T-helper 1 cell (primary cell): Measurements from ENCODE around the gene SMIM41.

Experiments
- DNase-seq, 5 donors: peaks; one replicate each; pipeline ENCODE4 v3.0.0-alpha.2; 2012 to 2020
- total RNA-seq, 4 donors: gene quantifications; one replicate each; lab custom pipeline; 2026; lab: John Stamatoyannopoulos, UW

SMIM41 gene
- 0 to 0.30 (median 0.04) reads per million in 4 donors for total RNA-seq

- DNase-seq = no peak
Observed at GRCh38 chr12:52079576-52080402, at the start of gene SMIM41. SMIM41 (plus strand) TSS chr12:52079704; CDS start chr12:52079780, 76 bp downstream.

- DNase-seq = no peak
Observed at GRCh38 chr12:52032446-52032803, 47.1 kb upstream of the SMIM41 start.

DNA sequence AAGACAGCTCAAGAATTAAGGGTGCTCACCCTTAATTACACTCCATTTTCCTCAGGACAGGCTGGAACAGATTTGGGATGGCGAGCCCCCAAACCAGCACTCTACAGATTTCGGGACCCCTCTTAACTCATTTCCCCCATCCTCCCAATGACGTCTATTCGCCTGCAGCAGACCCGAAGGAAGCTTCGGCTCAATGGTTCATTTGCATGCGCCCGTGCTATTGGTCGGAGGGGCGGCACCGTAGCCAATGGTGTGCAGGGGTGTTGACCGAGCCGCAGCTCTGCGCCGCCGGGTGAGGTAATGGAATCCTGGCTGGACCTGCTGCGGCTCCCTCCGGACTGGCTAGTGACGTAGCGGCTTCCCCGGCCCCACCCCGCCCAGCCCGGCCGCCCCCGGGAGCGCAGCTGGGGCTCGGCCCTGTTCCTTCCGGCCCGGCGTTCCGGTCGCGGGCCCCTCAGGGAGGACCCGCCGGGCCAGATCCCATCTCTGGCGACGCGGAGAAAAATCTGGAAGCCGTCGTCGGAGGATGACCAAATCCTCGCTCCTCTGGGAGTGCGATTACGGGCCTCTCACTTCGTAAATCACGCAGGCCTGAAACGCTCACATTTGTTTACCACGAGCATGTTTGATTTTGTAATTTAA is 46.6 kb upstream of the SMIM41 start:
- DNase-seq = peak; percentile 84 to 90 (median 89)

GRCh38 chr12:52033446-52034140 is 45.9 kb upstream of the SMIM41 start:
- no peak for DNase-seq

DNA sequence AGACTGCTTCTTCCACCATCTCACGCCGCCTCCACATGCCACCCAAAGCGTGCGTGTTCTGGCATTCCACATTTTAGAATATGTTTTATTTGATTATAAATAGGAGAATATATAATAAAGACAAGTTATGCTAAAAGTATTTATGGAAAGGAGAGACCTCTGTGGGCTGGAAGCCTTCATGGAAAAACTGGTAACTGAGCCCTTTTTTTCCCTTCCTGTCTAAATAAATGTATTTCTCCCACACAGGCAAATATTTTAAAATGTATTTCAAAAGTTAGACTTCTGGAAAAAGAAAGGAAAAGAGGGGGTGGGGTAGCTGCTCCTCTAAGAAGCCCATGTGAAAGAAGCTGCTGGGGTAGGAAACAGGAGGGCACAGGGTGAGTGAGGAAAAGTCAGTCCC is 44.3 kb upstream of the SMIM41 start:
- DNase-seq = no peak

DNA sequence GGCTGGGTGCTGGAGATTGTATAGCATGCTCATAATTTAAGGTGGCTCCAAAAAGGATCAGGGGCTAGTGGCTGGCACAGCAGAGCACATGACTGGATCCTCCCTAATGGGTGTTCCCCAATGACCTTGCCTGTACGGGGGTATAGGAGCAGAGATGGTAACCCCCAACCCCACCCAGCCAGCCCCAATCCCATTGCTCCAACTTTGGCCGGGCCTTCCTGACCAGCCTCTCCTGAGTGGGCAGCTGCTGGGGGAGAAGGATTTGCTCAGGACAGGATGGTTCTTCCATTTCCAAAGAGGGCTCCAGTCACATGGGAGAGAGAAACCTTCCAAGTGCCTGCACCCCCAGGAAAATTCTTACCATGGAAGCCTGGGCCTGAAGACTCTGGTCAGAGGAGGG is 43.6 kb upstream of the SMIM41 start:
- DNase-seq = no peak

DNA sequence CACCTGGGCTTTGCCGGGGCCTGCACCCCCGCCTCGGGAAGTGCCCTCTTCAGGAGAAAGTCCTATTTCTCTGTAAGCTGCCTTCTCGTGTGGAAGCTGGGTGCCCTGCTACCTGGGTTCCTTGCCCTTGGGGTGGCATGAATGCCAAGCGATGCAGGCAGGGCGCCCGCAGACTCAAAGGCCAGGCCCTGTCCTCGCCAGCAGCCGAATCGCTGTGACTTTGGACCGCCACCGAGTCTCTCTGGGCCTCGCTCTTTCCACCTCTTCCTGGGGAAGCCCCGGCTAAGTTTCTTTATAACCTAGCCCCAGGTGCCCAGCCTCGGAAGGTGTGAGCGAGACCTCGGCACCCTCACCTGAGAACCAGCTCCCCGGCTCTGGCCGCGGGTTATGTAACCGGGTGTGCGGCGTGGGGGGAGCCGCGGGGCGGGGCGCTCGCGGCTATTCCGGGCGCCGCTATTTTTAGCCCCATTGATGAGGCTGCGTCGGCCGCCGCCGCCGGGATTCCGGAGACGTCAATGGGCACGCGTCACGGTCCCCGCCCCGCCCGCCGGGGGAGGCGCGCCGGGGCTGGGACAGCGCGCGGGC is 42.8 kb upstream of the SMIM41 start:
- DNase-seq = peak; percentile 64 to 90 (median 85)

DNA sequence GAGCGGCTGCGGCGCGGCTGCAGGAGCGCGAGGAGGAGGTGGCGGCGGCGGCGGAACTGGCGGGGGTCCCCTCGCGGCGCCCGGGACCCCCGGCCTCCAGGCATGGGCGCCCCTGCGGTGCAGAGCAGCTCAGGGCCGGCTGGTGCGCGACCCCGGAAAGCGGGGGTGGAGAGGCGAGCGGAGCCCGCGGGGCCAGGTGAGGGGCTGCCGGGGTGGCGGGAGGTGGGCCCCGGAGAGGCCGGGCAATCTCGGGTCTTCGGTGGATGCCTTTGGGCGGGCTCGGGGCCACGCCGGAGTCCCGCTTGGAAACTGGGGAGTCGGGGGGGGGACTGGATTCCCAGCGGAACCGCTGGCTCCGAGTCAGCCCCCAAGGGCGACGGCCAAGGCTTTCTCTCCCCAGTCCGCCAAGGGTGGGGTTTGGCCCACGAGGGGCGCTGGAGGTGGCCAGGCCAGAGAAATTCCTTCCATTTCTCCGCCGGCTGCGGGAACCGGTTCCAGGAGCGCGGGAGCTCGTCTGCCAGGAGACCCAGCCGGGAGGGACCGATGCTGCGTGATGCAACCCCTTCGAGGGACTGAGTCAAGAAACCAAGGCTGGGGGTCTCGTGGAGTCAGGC is 42.1 kb upstream of the SMIM41 start:
- no peak for DNase-seq

GRCh38 chr12:52038447-52038846 is 41.1 kb upstream of the SMIM41 start:
- DNase-seq = no peak

DNA sequence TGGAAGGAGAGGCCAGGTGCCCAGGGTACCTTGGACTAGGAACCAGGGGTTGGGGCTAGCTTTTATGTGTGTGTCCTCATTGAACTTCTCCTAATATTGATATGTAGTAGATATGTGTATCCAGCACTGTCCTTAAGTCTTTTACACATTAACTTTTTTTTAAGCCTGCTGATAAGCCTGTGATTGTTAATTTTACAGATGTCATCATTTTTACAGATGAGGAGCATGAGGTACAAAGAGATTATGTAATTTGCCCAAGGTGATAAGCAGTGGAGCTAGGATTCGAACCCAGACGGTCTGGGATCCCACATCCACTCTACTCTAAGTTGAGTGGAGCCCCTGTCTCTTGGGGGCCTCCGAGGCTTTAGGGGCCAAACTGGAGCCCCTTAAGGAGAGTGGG is 38.5 kb upstream of the SMIM41 start:
- DNase-seq = no peak

DNA sequence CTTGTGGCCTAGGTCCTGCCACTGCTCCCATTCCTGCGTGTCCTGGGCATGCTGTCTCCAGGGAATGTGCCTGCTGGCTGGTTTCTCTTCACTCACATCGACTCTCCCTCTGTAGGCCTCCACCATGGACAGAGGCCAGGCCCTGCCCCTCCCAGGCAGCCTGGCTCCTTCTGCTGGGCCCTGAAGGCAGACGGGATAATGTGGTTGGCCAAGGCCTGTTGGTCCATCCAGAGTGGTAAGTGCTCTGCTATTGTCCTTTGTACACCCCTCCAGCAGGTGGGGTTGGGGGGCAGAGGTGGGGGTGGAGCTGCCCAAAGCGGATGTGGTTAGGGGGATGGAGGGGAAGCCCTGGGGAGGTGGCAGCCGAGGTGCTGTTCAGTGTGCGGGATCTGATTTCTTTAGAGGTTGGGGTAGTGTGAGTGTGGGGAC is 37.8 kb upstream of the SMIM41 start:
- DNase-seq = no peak

- DNase-seq = no peak
Observed at GRCh38 chr12:52042706-52043385, 36.7 kb upstream of the SMIM41 start.

GRCh38 chr12:52043386-52044212 is 35.9 kb upstream of the SMIM41 start:
- DNase-seq = no peak

- no peak for DNase-seq
Observed at GRCh38 chr12:52044292-52044983, 35.1 kb upstream of the SMIM41 start.

DNA sequence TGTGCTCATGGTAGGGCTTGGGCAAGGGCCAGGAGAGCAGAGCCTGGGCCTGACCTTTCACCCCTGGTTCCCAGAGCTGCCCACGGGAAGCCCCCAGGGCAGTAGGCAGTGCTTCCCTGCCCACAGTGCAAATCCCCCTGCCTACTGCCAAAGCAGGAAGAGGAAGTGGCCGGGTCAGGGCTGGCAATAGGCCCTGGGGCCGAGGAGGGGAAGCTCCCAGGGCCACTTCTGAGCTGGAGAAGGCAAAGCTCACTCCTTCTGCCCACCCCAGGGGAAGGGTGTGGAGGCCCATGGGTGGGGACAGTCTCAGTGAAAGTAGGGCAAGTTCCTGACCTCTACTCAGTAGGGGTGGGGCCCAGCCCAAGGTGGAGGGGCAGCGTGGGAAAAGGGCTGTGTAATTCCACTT is 33.7 kb upstream of the SMIM41 start:
- no peak for DNase-seq

DNA sequence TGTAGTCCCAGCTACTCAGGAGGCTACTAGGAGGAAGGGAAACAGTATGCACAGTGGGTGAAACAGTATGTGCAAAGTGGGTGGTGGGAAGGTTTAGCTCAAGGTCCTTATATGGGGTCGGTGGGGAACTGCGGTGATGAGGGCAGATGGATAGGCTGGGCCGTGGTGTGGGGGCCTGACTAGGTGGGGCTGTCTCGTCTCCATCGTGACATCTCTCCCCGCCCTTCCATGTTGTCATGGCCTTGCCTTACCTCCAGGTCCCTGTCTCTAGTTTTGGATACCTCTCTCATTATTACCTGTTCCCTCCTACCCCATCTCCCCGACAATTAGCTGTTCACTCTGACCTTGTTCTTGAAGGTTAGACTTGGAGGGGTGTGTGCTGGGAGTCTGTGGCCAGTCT is 32.6 kb upstream of the SMIM41 start:
- no peak for DNase-seq

DNA sequence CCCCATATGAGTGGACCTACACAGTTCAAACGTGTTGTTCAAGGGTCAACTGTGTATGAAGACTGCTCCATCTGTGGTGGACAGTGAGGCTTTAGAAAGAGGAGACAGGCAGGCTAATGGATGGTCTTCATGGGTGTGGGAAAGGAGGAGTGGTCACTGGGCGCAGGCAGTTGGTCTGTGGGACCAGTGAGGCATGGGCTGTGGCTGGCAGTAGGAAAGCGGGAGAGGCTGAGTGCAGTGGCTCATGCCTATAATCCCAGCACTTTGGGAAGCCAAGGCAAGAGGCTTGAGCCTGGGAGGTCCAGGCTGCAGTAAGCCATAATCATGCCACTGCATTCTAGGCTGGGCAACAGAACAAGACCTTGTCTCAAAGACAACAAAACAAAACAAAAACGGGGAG is 30.2 kb upstream of the SMIM41 start:
- no peak for DNase-seq

- no peak for DNase-seq
Observed at GRCh38 chr12:52049688-52050087, 29.8 kb upstream of the SMIM41 start.

- no peak for DNase-seq
Observed at GRCh38 chr12:52050116-52050757, 29.3 kb upstream of the SMIM41 start.
